Measurements from ENCODE around the gene AP3M1.
"Not testable (repeated sequence)": the region's sequence is repeated elsewhere in the genome, so short reads cannot be mapped to it uniquely, and the experiment has no call there.

Gene AP3M1

DNA sequence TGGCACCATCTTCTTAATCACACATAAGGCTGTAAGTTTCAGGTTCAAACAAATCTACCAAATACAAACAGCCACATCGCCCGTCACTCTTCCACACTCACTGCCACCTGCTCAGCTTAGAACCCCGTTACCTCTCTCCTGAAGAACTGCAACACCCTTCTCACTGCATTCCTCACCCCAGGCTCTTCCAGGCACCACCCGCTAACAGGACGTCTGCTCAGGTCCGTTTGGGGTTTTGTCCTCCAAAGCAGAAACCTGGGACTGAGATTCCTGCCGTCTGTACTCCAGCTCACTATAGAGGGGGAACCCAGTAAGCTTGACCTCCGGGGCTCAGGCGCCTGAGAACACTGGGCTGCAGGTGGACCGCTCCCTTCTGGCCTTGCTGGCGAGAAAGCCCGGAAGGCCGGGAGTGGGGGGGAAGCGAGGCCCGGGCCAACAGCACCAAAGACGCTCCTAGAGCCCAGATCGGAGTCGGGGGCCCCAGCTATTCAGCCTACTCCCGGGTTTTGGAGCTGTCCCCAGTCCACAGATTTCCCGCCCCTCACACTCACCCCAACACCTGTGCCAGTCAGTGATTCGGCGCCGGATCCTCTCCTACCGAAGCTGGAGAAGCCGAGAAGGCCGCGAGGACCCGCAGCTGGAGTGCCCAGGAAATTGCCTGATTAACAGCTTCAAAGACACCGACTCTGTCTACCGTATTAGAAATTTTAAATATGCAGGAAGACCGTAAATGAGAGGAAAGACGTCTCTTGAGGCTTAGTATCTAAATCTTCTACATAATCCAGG lies at the start of gene AP3M1:
Gene AP3M1 (minus strand): TSS at position 625 of the 786 bp plus-strand sequence. CDS start 12,449 bp downstream, outside the sequence.
- peak within 1 kb of the TSS; percentile 83 for H3K27ac Mint-ChIP-seq
- peaks cover 49% of the 10 kb centered on the region for H3K4me1 Mint-ChIP-seq
- H3K4me3 Mint-ChIP-seq: no peak within 1 kb of the TSS
- H3K27me3 Mint-ChIP-seq: no peaks in the 10 kb centered on the region
- no peaks in the 10 kb centered on the region for H3K9me3 Mint-ChIP-seq
- H3K36me3 Mint-ChIP-seq: peaks cover 6% of the 10 kb centered on the region

DNA sequence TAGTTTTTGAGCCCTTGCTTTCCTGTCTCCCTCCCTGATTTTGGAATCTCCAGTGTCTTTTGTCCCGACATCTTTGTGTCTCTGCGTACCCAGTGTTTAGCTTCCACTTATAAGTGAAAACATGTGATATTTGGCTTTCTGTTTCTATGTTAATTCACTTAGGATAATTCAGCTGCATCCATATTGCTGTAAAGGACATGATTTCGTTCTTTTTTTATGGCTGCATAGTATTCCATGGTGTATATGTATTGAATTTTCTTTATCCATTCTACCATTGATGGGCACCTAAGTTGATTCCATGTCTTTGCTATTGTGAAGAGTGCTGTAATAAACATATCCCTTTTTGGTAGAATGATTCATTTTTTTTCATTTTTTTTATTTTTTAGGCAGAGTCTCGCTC lies 48.7 kb upstream of the AP3M1 start:
- H3K27ac Mint-ChIP-seq: no peak overlapping the region
- H3K36me3 Mint-ChIP-seq: peaks cover 10% of the 10 kb centered on the region
- no peaks in the 10 kb centered on the region for H3K27me3 Mint-ChIP-seq
- H3K4me1 Mint-ChIP-seq: peaks cover 22% of the 10 kb centered on the region
- no peak overlapping the region for H3K4me3 Mint-ChIP-seq
- peaks cover 5% of the 10 kb centered on the region for H3K9me3 Mint-ChIP-seq

- Mint-ChIP-seq H3K4me1 (peaks cover 56% of the 10 kb centered on the region), H3K27me3 (no peaks in the 10 kb centered on the region), H3K4me3 (peak overlapping the region; percentile 63), H3K27ac (peak overlapping the region; percentile 25), H3K36me3 (peaks cover 5% of the 10 kb centered on the region), H3K9me3 (peaks cover 5% of the 10 kb centered on the region)
Observed at GRCh38 chr10:74194999-74195398, 44.4 kb upstream of the AP3M1 start.

DNA sequence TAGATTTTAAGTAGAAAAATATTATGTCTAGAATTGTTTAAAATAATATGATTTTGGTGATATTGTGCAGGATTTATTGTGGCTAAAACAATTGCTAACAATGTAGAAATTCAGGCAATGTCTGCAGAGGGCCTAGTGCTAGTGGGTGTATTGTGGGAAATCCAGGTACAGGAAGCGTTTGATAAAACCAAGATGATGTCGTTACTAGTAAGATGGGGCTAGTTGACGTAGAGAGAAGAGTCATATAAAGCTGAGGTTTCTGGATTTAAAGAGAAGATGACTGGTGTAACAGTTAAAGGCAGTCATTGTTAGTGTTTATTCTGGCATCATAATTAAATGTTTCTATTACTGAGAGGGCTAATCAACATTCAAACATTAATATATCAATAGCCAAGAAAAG lies 43.9 kb upstream of the AP3M1 start:
- Mint-ChIP-seq H3K9me3 (peaks cover 5% of the 10 kb centered on the region), H3K36me3 (peaks cover 5% of the 10 kb centered on the region), H3K4me1 (peaks cover 60% of the 10 kb centered on the region), H3K27me3 (no peaks in the 10 kb centered on the region), H3K4me3 (peak overlapping the region; percentile 42), H3K27ac (peak overlapping the region; percentile 49)

GRCh38 chr10:74190494-74190893 lies 39.9 kb upstream of the AP3M1 start:
- Mint-ChIP-seq H3K4me1 (peaks cover 76% of the 10 kb centered on the region), H3K27ac (peak overlapping the region; percentile 85), H3K36me3 (peaks cover 4% of the 10 kb centered on the region), H3K4me3 (peak overlapping the region; percentile 77), H3K27me3 (no peaks in the 10 kb centered on the region), H3K9me3 (no peaks in the 10 kb centered on the region)

GRCh38 chr10:74189999-74190421 lies 39.4 kb upstream of the AP3M1 start:
- Mint-ChIP-seq H3K4me3 (peak overlapping the region; percentile 77), H3K27me3 (no peaks in the 10 kb centered on the region), H3K9me3 (no peaks in the 10 kb centered on the region), H3K4me1 (peaks cover 76% of the 10 kb centered on the region), H3K36me3 (peaks cover 6% of the 10 kb centered on the region), H3K27ac (peak overlapping the region; percentile 85)

DNA sequence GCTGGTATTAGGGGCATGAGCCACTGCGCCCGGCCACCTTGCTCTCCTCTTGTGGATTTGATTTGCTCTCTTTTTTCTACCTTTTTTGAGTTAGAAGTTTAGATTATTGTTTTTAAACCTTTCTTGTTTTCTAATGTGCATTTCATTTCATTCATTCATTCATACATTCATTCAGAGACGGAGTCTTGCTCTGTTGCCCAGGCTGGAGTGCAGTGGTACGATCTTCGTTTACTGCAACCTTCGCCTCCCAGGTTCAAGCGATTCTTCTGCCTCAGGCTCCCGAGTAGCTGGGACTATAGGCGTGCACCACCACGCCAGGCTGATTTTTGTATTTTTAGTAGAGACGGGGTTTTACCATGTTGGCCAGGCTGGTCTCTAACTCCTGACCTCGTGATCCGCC lies 38.0 kb upstream of the AP3M1 start:
- H3K36me3 Mint-ChIP-seq, H3K9me3 Mint-ChIP-seq, H3K4me3 Mint-ChIP-seq, H3K27me3 Mint-ChIP-seq: not testable (repeated sequence)
- Mint-ChIP-seq H3K4me1 (peaks cover 68% of the 10 kb centered on the region), H3K27ac (peak overlapping the region; percentile 63)

- H3K9me3 Mint-ChIP-seq: no peaks in the 10 kb centered on the region
- peak overlapping the region; percentile 23 for H3K27ac Mint-ChIP-seq
- peaks cover 5% of the 10 kb centered on the region for H3K36me3 Mint-ChIP-seq
- peaks cover 55% of the 10 kb centered on the region for H3K4me1 Mint-ChIP-seq
- H3K4me3 Mint-ChIP-seq: no peak overlapping the region
- no peaks in the 10 kb centered on the region for H3K27me3 Mint-ChIP-seq
Observed at GRCh38 chr10:74187237-74187636, 36.6 kb upstream of the AP3M1 start.

- no peaks in the 10 kb centered on the region for H3K9me3 Mint-ChIP-seq
- peaks cover 5% of the 10 kb centered on the region for H3K36me3 Mint-ChIP-seq
- H3K27ac Mint-ChIP-seq: peak overlapping the region; percentile 51
- no peaks in the 10 kb centered on the region for H3K27me3 Mint-ChIP-seq
- H3K4me3 Mint-ChIP-seq: no peak overlapping the region
- peaks cover 58% of the 10 kb centered on the region for H3K4me1 Mint-ChIP-seq
Observed at GRCh38 chr10:74186678-74187077, 36.0 kb upstream of the AP3M1 start.

- H3K27me3 Mint-ChIP-seq: no peaks in the 10 kb centered on the region
- H3K4me1 Mint-ChIP-seq: peaks cover 51% of the 10 kb centered on the region
- peak overlapping the region; percentile 59 for H3K27ac Mint-ChIP-seq
- H3K36me3 Mint-ChIP-seq: no peaks in the 10 kb centered on the region
- H3K4me3 Mint-ChIP-seq: peak overlapping the region; percentile 93
- H3K9me3 Mint-ChIP-seq: no peaks in the 10 kb centered on the region
Observed at GRCh38 chr10:74179111-74179710, 28.6 kb upstream of the AP3M1 start.

DNA sequence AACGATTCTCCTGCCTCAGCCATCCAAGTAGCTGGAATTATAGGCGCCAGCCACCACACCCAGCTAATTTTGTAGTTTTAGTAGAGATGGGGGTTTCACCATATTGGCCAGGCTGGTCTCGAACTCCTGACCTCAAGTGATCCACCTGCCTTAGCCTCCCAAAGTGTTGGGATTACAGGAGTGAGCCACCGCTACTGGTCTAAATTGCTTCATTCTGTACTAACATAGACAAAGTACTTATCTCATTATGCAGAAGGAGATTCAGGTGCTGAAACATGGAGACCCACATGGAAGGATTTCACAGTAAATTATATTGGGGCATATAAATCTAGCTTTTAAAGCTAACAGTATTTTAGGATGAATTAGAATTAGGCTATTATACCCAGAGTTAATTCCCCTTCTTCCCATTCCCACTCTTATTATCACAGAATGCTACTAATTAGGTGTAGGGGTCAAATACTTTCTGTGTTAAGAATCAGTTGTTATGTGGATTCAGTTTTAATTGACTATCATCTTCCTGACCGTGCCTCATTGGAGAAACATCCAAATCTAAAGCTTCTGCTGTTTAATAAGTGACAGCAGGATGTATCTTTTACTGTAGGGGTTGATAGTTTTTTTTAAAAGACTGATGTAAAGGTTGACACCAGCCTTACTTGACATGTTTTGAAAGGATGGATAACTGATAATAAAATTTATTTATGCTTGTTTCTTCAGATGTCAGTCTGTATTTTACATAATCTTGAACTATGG lies 27.6 kb upstream of the AP3M1 start:
- H3K9me3 Mint-ChIP-seq: no peaks in the 10 kb centered on the region
- no peaks in the 10 kb centered on the region for H3K27me3 Mint-ChIP-seq
- peaks cover 51% of the 10 kb centered on the region for H3K4me1 Mint-ChIP-seq
- no peaks in the 10 kb centered on the region for H3K36me3 Mint-ChIP-seq
- peak overlapping the region; percentile 93 for H3K4me3 Mint-ChIP-seq
- H3K27ac Mint-ChIP-seq: peak overlapping the region; percentile 20

DNA sequence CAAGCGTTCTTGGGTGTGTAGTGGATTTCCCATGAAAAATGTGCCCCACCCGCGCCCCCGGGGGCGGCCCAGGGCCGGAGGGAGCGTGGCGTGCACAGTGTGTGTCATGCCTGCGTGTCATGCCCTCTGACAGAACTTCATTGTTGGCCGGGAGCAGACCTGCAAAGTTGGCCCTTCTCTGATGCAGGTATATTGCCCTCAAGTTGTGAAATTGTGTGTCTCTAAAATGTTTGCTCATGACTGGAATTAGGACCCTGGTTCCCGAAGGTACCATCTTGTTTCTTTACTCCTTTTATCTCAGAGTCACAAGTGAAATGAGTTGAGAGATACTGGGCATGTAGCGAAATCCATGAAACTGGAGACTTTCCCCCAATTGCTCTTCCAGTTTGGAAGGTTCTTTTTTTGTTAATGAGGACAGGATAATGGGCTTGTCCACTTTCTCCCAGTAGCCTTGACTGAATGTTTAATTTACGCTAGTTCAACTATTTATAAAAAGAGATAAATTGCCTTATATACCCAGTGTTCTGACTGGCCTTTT lies 26.6 kb upstream of the AP3M1 start:
- Mint-ChIP-seq H3K9me3 (no peaks in the 10 kb centered on the region), H3K27me3 (no peaks in the 10 kb centered on the region), H3K4me1 (peaks cover 51% of the 10 kb centered on the region), H3K27ac (peak overlapping the region; percentile 98), H3K36me3 (no peaks in the 10 kb centered on the region), H3K4me3 (peak overlapping the region; percentile 93)

DNA sequence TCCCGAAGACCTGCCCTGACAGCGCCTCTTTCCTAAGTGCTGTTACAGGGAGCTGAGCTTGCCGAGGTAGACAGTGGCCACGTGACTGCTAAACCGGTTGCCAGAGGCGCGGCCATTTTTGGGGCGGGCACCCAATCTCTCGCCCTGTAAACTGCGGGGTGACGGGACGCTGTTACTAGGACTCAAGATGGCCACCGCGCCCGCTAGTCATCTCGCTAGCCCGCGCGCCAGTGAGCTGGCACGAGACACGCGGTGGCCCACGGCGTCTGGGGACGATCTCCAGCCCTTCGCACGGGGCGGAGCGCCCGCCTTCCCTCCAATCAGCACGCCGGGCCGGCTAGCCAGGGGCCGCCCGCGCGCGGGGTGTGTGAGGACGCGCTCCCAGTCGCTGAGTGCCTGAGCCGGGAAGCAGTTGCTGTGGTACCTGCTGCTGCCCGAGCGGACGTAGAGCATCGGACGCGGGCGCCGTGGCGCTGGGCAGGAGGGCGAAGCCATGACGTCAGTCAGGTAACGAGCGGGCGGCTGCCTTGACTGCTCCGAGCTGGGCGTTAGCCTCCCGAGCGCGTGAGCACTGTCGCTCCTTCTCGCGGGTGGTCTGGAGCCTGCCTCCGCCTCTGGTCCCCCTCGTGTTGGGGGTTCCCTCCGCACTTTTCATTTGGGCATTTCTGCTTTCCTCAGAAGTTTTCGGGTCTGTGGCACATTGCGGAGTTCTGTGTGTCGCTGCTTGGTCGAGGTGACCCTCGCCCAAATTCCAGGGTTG lies 25.9 kb upstream of the AP3M1 start:
- peak overlapping the region; percentile 93 for H3K4me3 Mint-ChIP-seq
- peaks cover under 1% of the 10 kb centered on the region for H3K36me3 Mint-ChIP-seq
- no peaks in the 10 kb centered on the region for H3K27me3 Mint-ChIP-seq
- peak overlapping the region; percentile 98 for H3K27ac Mint-ChIP-seq
- H3K4me1 Mint-ChIP-seq: peaks cover 45% of the 10 kb centered on the region
- H3K9me3 Mint-ChIP-seq: no peaks in the 10 kb centered on the region

GRCh38 chr10:74175510-74176379 lies 25.1 kb upstream of the AP3M1 start:
- Mint-ChIP-seq H3K4me3 (peak overlapping the region; percentile 93), H3K36me3 (peaks cover 1% of the 10 kb centered on the region), H3K4me1 (peaks cover 37% of the 10 kb centered on the region), H3K27me3 (no peaks in the 10 kb centered on the region), H3K9me3 (no peaks in the 10 kb centered on the region), H3K27ac (peak overlapping the region; percentile 98)
